Right atrium auricular region (tissue), 2 donors: ENCODE measurements around the gene ESRRA. TPM values are rescaled to one million over a fixed set of nuclear protein-coding genes. Genes with fewer than 3 reads are reported as not detected.
A peak's percentile ranks its signal among the peaks of the same experiment; 100 is the strongest.

Source experiments
- DNase-seq: peaks from one replicate; pipeline ENCODE4 v3.0.0-alpha.2; 2019; ENCODE audit warnings: low spot score
- H3K27ac ChIP-seq, 2 donors: fragments of 200-600 bp; sonication (generic); 1 replicate in 1 of 2; 2 replicates in 1 of 2; pipeline ENCODE4 v1.5.1; 2016 to 2019
- H3K27me3 ChIP-seq, 2 donors: fragments of 200-600 bp; sonication (generic); one replicate each; pipeline versions ENCODE4 v1.5.1 to v1.6.0; 2017 to 2019
- H3K36me3 ChIP-seq: fragments of 200-600 bp; sonication (generic); one replicate; pipeline ENCODE4 v1.5.1; 2016
- H3K4me1 ChIP-seq, 2 donors: fragments of 200-600 bp; sonication (generic); one replicate each; pipeline versions ENCODE4 v1.5.1 to v1.6.0; 2017 to 2019
- H3K4me3 ChIP-seq, 2 donors: fragments of 200-600 bp; sonication (generic); 1 replicate in 1 of 2; 2 replicates in 1 of 2; pipeline ENCODE4 v1.5.1; 2017 to 2019; ENCODE audit warnings: mild to moderate bottlenecking in 1 of 2, moderate library complexity in 1 of 2
- H3K9me3 ChIP-seq, 2 donors: fragments of 200-600 bp; sonication (generic); one replicate each; pipeline ENCODE4 v1.5.1; 2019
- total RNA-seq, 2 donors: library from RNA; depleted of rRNA; stranded (reverse); fragments of >200 nt; gene quantifications; one replicate each; pipeline ENCODE4 v1.1.0, GENCODE V29; 2016
- TF ChIP-seq, protein P1 (sequence below), 2 donors: fragments of 200-600 bp; sonication (generic); IDR thresholded peaks; one replicate each; pipeline ENCODE4 v1.5.1; 2019; ENCODE audit warnings: antibody characterized with exemption in 2 of 2

The ESRRA gene
- total RNA-seq, 2 donors from 2014 or later, result 164 to 190 TPM

- H3K9me3 ChIP-seq, result no peaks in the 10 kb centered on the region
- no peaks in the 10 kb centered on the region for H3K27me3 ChIP-seq
- DNase-seq, result no peak
- H3K27ac ChIP-seq, result no peak overlapping the region
- peaks cover 0 to 27% of the 10 kb centered on the region in 2 donors for H3K4me1 ChIP-seq
- H3K36me3 ChIP-seq, result peaks cover 1% of the 10 kb centered on the region
- TF ChIP-seq, protein P1, sequence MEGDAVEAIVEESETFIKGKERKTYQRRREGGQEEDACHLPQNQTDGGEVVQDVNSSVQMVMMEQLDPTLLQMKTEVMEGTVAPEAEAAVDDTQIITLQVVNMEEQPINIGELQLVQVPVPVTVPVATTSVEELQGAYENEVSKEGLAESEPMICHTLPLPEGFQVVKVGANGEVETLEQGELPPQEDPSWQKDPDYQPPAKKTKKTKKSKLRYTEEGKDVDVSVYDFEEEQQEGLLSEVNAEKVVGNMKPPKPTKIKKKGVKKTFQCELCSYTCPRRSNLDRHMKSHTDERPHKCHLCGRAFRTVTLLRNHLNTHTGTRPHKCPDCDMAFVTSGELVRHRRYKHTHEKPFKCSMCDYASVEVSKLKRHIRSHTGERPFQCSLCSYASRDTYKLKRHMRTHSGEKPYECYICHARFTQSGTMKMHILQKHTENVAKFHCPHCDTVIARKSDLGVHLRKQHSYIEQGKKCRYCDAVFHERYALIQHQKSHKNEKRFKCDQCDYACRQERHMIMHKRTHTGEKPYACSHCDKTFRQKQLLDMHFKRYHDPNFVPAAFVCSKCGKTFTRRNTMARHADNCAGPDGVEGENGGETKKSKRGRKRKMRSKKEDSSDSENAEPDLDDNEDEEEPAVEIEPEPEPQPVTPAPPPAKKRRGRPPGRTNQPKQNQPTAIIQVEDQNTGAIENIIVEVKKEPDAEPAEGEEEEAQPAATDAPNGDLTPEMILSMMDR (IDR thresholded peaks at IDR 0.05), result no peak
- no peak overlapping the region for H3K4me3 ChIP-seq
These were observed 22.1 kb downstream of the ESRRA start for GRCh38 chr11:64327375-64327774.

GRCh38 chr11:64327993-64328392 lies 22.7 kb downstream of the ESRRA start:
- no peak overlapping the region for H3K4me3 ChIP-seq
- no peaks in the 10 kb centered on the region for H3K9me3 ChIP-seq
- no peak overlapping the region for H3K27ac ChIP-seq
- DNase-seq, result no peak
- no peaks in the 10 kb centered on the region for H3K36me3 ChIP-seq
- peaks cover 0 to 29% of the 10 kb centered on the region in 2 donors for H3K4me1 ChIP-seq
- H3K27me3 ChIP-seq, result no peaks in the 10 kb centered on the region
- TF ChIP-seq, protein P1 (IDR thresholded peaks at IDR 0.05), result no peak

DNA sequence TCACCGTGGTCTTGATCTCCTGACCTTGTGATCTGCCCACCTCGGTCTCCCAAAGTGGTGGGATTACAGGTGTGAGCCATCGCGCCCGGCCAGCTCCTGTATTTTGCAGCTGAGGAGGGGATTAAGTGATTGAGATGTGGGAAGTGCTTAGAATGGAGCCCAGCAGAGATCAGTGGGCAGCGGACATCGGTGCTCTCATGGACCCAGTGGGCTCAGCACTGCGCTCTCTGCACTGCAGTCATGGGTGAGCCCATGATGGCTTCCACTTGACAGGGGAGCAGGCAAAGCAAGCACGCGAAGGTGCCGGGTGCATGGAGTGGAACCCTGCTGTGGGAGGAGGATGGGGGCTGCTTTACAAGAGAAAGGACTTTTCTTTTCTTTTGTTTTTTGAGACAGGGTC lies 25.6 kb downstream of the ESRRA start:
- Histone ChIP-seq H3K4me1 (peaks cover 0 to 29% of the 10 kb centered on the region in 2 donors), H3K36me3 (no peaks in the 10 kb centered on the region), H3K4me3 (no peak overlapping the region), H3K27ac (no peak overlapping the region), H3K9me3 (no peaks in the 10 kb centered on the region), H3K27me3 (no peaks in the 10 kb centered on the region)
- no peak for DNase-seq
- TF ChIP-seq, protein P1 (IDR thresholded peaks at IDR 0.05), result no peak

DNA sequence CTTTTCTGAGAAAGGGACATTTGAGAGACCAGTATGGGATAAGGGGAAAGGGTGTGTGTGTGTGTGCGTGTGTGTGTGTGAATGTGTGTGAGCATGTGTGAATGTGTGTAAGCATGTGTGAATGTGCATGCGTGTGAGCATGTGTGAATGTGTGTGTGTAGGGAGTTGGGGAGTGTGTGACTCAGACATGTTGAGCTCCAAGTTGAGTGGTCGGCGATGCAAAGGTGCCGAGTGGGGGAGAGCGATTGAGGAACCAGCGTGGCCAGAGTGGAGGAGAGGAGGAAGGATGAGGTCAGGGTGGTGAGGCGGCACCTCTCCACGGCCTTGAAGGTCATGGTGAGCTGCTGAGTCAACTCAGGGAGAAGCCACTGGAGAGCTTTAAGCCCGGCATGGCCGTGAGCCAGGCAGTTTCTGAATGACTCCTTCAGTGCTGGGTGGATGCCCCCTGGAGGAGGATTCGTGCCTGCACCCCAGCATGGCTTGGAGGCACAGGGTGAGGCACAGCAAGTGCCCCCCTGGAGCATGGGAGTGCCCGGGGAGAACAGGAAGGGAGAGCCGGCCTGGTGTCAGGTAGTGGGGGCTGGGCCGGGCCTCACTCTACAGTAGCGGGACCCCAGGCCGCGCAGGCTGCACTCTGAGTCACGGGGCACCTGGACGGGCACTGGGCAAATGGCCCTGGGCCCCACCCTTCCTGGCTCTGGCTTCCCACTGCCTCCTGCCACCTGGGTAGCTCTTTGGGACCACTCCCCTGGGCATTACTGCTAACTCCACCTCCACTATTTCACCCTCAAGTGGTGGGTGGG lies 26.4 kb downstream of the ESRRA start:
- H3K4me1 ChIP-seq, result peaks cover 0 to 29% of the 10 kb centered on the region in 2 donors
- TF ChIP-seq, protein P1 (IDR thresholded peaks at IDR 0.05), result peak in 1 of 2 donors; percentile 53
- no peaks in the 10 kb centered on the region for H3K36me3 ChIP-seq
- H3K4me3 ChIP-seq, result no peak overlapping the region
- DNase-seq, result peak; percentile 78
- peak overlapping the region in 1 of 2 donors; percentile 4 for H3K27ac ChIP-seq
- no peaks in the 10 kb centered on the region for H3K27me3 ChIP-seq
- no peaks in the 10 kb centered on the region for H3K9me3 ChIP-seq

DNA sequence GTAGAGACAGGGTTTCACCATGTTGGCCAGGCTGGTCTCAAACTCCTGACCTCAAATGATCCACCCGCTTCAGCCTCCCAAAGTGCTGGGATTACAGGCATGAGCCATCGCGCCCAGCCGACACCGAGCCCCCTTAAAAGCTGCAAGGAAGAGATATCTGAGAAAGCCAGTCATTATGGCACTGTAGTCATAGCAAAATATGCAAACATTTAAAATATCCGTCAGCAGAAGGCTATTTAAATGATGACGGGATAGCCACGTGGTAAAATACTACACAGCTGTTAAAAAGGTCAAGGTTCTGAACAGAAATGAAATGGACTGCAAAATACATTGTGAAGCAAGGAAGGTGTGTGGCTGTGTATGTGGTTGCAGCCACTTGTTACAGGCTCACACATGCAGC lies 28.2 kb downstream of the ESRRA start:
- TF ChIP-seq, protein P1 (IDR thresholded peaks at IDR 0.05), result no peak
- no peaks in the 10 kb centered on the region for H3K36me3 ChIP-seq
- H3K4me3 ChIP-seq, result no peak overlapping the region
- H3K27me3 ChIP-seq, result no peaks in the 10 kb centered on the region
- no peak for DNase-seq
- peaks cover 0 to 29% of the 10 kb centered on the region in 2 donors for H3K4me1 ChIP-seq
- no peak overlapping the region for H3K27ac ChIP-seq
- H3K9me3 ChIP-seq, result no peaks in the 10 kb centered on the region
